NOMO-1 (cell line): ENCODE data around the gene TOR4A.

Experiments
- DNase-seq, 2 experiments: peaks; one replicate each; lab custom pipeline; 2025; ENCODE audit not compliant: unreplicated experiment in 2 of 2; lab: John Stamatoyannopoulos, UW

TOR4A gene

GRCh38 chr9:137293094-137293481 is 15.6 kb downstream of the TOR4A start:
- no peak for DNase-seq

DNA sequence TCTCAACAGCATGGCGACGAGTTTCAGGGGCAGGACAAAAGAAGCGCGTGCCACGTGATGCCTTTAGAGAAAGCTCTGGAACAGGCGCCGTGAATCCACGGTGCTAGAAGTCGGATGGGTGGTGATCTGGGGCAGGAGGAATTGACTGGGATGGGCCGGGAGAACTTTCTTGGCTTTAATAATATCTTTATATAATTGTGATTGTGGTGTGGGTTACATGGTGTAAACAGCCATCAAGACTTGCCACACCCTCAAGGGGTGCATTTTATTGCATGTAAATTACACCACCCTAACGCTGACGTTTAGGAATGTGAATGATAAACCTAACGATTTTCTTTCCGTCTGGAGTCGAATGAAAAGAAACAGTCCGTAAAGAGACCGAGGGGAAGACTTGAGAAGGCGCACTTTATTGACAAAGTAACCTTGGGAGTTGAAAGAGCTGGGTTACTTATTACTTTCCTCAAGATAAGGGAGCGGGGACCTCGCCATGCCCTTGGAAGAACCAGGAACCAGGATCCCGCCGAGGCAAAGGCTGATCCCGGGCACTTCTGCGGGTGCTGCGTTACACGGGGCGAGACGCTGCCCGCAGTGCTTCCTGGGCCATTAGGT is 16.1 kb downstream of the TOR4A start:
- DNase-seq = no peak

- DNase-seq = peak; percentile 50 to 64
Measured at GRCh38 chr9:137294091-137294680, 16.7 kb downstream of the TOR4A start.

DNA sequence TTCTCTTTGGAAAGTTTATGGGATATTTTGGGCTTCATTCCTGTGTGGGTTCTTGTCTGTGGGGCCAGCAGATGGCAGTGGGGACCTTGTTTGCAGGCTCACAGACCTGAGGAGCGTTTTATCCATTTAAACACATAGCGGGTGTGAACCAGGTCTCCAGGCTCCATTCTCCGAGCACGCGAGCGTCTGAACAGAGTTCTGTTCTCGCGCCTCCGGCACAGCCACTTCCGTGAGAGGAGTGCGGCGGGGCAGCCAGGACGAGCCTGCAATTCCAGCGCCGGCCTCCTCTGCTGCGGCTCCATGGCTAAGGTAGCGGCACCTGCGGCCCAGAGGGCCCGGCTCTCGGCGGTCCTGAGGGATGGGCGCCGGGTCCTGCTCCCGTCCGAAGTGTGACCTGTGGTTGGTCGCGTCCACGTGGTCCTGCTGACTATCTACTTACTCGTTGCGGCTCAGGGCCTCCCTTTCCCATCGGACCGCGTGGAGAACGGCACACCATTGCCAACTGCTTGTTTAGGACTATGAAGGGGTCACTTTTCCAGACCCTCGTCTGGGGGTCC is 17.2 kb downstream of the TOR4A start:
- DNase-seq = no peak

DNA sequence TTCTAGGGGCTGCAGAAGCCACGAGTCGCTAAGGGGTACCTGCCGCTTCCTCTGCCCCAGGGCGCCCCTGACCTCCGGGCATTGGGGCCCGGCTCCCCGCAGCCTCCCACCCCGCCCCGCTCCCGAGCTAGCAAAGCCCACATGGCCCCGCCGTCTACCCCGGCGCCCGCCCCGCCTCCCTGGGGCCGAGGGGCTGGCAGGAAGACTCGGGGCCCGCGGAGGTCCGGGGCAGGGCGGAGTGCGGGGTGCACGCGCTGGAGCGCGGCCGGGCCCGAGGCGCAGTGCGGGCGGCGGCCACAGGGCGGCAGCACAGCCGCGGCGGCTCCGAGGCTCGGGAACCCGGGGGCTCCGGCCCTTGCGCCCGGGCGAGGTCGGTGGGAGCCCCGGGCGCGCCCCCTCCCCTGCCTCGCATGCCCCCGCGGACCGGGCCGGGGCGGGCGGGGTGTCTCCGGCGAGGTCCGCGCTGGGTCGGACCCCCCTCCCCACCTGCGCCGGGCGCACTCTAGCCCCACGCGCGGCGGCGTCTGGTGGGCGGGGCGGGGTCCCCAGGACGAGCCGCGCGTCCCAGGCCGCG is 17.8 kb downstream of the TOR4A start:
- peak; percentile 49 to 63 for DNase-seq

GRCh38 chr9:137295849-137296669 is 18.5 kb downstream of the TOR4A start:
- no peak for DNase-seq

DNA sequence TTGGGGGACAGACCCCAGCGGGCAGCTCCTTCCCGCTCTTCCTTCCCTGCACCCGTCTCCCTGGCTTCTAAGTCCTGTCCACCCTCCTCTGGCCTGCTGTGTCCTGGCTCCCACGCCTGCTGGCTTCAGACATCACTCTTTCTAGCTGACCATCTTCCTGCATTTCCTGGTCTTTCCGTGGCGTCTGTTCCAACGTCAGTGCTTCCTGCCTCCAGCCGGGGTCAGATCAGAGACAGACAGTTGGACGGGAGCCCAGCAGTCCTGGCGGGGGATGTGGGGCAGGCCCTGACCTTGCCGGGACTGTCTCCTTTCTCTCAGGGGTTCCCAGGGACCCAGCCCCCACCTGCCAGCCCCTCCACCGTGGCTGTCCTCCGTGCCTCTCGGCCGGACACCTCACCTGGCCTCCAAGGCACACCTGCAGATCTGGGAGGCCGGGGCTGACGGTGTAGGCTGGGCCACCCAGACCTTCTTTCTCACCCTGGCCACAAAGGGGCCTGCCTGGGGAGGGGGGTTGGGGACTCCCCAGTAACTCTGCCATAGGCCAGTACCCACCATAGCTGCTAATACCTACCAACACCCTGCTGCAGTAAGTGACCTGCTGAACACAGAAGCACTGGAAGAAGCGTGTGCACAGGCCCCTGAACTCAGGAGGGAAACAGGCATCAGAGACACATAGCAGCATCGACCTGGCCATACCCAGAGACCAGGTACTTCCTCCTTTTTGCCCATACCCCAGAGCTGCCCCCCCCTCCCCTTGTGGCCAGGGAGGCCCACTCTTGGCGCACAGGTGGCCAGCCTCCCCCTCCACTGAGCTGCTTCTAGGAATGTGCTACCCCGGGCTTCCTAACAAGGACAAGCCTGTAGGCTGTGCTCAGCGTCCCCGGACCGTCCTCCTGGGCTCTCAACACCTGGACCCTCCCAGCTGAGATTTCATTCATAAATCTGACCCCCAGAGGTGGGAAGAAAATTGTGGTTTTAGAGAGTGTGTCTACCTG is 19.4 kb downstream of the TOR4A start:
- DNase-seq = no peak

GRCh38 chr9:137297966-137298365 is 20.4 kb downstream of the TOR4A start:
- DNase-seq = no peak

DNA sequence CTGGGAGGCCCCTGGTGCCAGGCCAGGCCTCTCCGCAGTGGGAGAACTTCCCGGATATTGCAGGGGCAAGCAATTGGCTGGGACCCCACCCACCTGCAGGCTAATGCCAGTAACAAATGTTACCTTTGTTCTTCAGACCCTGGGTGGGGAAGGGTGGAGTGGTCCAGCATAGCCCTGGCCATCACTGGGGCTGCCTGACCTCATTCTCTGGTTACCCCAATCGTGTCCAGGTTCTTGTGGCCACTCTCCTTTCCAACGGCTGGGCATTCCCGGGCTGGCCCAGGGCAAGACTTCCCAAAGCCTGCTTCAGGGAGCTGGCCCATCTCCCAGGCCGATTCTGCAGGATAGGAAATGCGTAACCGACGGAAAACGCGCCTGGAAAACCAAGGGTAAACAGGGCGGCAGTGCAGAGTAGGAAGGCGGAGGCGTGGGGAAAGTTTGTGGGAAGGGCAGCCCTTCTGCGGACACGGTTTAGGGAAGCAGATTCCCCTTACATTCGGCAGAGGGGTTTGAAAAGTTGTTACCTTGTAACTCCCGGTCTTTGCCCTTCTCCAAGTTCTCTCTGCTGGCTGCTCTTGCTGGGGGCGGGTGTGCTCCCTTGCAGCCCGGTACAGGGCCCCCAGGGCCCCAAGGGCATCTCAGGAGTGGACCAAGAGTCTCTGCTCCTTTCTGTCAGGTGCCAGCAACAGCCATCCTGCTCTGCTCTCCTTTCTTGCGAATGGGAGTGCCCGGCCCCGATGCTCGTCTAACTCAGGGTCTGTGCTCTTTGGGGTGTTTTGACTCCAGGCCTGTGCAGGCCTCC is 21.1 kb downstream of the TOR4A start:
- DNase-seq = no peak

DNA sequence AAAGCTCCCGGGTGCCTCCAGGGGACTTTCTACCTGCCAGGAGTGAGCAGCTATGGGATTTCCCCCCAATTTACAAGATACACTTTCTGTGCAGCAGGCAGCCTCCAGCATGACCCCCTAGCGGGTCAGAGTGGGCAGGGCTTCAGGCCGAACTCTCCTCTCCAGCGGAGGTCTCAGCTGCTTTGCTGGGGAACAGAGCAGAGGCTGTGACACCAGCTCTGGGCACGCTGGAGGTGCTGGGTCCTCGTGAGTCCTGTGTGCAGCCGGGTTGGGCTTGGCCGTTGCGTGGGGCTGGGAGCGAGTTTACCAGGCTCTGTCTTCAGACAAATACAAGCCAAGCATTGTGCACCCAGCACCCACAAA is 21.7 kb downstream of the TOR4A start:
- DNase-seq = no peak

DNA sequence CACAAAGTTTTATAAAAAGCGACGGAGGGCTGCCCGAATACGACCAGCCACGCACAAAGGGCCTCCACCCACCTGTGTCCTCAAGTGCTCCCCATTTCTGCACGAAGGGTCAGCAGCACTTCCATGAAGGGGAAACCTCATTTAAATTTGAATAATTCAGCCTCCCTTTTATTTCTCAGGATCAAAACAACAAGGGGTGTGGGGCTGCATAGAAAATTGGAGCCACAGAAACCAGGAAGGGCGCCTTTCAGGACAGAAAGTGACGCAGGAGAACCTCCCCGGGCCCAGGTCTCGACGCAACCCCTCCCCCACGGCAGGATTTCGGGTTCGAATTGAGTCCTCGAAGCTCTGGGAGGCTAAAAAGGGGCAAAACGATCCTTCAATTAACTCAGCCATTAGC is 22.4 kb downstream of the TOR4A start:
- no peak for DNase-seq

GRCh38 chr9:137300567-137301080 is 23.1 kb downstream of the TOR4A start:
- DNase-seq = no peak

DNA sequence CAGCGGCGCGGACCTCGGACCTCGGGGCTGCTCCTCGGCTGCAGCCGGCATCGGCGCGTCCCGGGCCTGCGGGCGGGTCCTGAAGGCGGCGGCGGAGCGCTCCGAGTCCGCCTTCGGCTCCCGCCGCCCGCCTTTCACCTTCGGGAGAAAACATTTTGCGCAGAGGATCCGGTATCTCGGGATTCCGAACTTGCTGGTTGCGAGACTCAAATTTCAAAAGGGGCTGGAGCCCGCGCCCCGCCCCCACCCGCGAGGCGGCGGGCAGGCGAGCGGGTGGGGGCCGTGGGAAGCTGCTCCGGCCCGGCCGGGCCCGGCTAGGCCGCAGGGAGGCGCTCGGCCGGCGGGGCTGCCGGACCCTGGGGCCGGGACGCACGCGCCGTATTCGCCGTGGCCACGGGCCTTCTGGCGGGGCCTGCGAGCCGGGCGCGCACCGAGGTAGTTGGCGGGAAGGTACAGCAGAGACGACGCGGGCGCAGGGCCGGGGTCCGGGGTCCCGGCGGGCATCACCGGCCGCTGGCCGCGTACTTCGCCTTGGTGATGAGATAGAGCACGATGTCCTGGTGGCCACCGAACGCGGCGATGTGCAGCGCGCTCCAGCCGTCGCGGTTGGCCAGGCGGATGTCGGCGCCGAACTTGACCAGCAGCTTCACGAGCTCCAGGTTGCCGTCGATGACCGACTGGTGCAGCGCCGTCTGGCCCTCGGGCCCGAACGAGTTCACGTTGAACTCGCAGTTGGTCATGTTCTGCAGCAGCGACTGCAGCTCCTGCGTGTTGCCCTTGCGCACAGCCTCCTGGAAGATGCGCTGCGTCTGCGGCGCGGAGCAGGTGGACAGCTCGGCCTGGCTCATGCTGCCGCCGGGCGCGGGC is 23.8 kb downstream of the TOR4A start:
- peak; percentile 54 to 62 for DNase-seq

DNA sequence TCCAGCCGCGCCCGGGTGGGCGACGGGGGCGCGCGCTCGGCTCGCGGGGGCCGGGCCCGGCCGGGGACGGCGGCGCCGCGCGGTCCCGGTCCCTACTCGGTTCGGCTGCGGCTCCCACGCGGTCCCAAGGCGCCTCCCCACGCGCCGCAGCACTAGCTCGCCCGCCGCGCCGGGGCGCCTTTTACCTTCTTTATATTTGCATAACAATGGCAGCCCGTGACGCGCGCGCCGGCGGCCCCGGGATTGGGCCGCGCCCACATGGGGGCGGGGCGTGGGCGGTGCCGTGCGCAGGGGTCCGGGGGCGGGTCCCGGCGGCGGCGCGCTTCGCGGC is 24.6 kb downstream of the TOR4A start, which contains the start of gene NRARP:
Gene NRARP (minus strand): TSS at position 154 of the 331 bp plus-strand sequence. CDS start 343 bp downstream, outside the sequence.
- DNase-seq = peak; percentile 87 to 93

GRCh38 chr9:137302449-137303150 is 25.1 kb downstream of the TOR4A start:
- DNase-seq = peak; percentile 73 to 75

- peak; percentile 42 to 64 for DNase-seq
Measured at GRCh38 chr9:137303151-137303892, 25.8 kb downstream of the TOR4A start.

GRCh38 chr9:137303893-137304382 is 26.4 kb downstream of the TOR4A start:
- no peak for DNase-seq
